ENCODE data around the gene SORBS2.
A peak's percentile ranks its signal among the peaks of the same experiment; 100 is the strongest.

SORBS2 gene

DNA sequence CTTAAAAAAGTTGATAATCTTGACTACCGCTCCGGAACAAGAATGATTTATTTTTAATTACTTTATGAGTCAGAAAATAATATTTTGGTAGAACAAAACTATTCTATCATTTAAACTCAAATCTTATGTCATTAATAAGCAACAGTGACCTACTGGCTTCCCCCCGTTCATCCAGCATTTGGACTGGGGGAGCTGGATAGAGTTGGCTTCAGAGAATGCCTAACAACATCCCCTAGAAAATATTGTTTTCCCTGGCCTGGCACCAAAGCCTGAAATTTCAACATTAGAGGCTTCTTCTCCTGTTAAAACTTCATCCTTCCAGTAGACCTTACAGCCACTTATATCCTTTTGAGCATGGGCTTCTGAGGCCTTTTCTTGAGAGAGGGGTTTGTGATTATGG, 221.0 kb downstream of the SORBS2 start:
- DNase-seq (ENCODE audit: low read depth), result no peak
- TF ChIP-seq, protein P1, sequence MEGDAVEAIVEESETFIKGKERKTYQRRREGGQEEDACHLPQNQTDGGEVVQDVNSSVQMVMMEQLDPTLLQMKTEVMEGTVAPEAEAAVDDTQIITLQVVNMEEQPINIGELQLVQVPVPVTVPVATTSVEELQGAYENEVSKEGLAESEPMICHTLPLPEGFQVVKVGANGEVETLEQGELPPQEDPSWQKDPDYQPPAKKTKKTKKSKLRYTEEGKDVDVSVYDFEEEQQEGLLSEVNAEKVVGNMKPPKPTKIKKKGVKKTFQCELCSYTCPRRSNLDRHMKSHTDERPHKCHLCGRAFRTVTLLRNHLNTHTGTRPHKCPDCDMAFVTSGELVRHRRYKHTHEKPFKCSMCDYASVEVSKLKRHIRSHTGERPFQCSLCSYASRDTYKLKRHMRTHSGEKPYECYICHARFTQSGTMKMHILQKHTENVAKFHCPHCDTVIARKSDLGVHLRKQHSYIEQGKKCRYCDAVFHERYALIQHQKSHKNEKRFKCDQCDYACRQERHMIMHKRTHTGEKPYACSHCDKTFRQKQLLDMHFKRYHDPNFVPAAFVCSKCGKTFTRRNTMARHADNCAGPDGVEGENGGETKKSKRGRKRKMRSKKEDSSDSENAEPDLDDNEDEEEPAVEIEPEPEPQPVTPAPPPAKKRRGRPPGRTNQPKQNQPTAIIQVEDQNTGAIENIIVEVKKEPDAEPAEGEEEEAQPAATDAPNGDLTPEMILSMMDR (conservative IDR thresholded peaks at IDR 0.05; ENCODE audit: control insufficient read depth, insufficient read depth, low read depth, low read length), result no peak
- no peak overlapping the region for H3K4me3 ChIP-seq (ENCODE audit: control insufficient read depth, low read depth, low read length)

DNA sequence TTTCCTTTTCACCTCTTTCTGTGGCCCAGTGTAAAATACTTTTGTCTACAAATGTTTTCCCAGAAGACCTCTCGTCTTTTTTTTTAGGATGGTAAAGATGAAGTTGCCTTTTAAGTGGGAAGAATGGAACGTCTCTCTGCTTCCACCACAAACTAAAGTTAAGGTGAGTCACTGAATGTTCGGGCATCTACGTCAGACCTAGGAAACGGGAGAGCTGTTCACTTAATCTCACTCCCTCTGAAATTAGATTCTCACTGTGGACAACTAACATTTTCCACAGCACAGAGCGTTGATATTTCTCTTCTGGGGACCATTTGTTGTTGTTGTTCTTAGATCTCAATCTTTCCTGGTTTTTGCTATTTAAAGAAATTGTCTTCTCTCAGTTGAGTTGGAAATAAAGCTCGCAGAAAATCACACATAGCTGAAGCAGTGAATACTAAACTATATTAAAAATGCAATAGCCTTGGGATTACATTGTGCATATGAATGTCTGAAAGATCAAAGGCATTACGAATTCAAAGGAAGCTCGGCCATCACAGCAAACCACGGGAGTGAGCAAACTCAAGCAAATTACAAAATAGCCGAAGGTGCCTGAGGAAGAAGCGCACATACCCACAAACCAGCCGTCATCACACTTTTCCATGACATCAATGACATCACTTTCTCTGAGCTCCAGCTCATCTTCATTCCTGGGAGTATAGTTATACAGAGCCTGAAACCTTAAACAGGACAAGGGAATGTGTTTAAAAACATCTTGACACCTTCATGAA, 222.7 kb downstream of the SORBS2 start:
- DNase-seq (ENCODE audit: low read depth), result peak; percentile 7
- H3K4me3 ChIP-seq (ENCODE audit: control insufficient read depth, low read depth, low read length), result no peak overlapping the region
- TF ChIP-seq, protein P1 (conservative IDR thresholded peaks at IDR 0.05; ENCODE audit: control insufficient read depth, insufficient read depth, low read depth, low read length), result no peak

DNA sequence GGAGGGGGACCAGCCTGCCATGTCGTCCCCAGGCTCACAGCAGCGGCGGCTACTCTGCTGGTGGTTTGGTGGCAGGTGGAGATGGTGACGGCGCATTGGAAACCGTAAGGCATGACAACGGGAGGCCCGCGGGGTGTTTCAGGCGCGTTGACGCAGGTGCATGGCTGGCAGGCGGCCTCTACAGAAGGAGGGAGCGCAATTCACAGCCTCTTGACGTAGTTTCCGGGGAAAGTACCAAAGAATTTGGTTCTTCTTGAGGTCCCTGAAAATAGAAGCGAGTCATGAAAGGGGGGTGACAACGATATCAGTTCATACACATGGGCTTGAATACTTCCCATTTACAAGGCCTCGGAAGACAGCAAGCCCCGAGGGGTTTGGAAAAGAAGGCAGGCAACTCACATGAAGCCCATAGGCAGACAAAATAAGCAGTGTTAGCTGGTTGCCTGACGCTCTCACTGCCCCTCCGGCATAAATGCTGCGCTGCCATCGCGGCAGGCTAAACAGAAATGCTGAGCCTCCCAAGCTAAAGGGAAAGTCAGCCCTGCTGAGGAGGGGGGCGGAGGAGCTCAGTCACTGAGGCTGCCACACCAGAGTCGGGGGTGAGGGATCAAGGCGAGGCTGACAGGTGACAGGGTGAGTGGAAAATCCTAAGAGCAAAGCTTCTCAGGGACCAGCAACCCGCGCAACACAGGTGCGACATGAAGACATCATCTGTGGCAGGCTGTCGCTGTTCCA, 224.4 kb downstream of the SORBS2 start:
- TF ChIP-seq, protein P1 (conservative IDR thresholded peaks at IDR 0.05; ENCODE audit: control insufficient read depth, insufficient read depth, low read depth, low read length), result no peak
- no peak overlapping the region for H3K4me3 ChIP-seq (ENCODE audit: control insufficient read depth, low read depth, low read length)
- no peak for DNase-seq (ENCODE audit: low read depth)

DNA sequence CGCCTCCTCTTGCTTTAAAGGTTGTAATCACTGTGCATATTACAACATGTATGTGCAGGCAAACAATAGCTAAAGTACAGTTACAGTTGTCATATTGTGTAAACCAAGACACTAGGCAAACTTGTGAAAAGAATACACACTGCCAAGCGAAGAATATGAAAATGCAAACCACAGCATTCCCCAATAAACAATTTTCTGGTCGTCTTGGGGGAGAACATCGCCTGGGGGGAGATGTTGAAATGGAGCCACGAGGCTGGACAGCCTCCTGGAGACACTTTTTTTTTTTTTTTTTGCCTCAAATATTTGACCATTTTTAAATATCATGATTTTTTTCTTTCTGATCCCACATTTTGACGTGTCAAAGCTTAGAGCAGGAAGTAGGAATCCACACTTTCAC, 225.0 kb downstream of the SORBS2 start:
- H3K4me3 ChIP-seq (ENCODE audit: control insufficient read depth, low read depth, low read length), result no peak overlapping the region
- no peak for DNase-seq (ENCODE audit: low read depth)
- TF ChIP-seq, protein P1 (conservative IDR thresholded peaks at IDR 0.05; ENCODE audit: control insufficient read depth, insufficient read depth, low read depth, low read length), result no peak

DNA sequence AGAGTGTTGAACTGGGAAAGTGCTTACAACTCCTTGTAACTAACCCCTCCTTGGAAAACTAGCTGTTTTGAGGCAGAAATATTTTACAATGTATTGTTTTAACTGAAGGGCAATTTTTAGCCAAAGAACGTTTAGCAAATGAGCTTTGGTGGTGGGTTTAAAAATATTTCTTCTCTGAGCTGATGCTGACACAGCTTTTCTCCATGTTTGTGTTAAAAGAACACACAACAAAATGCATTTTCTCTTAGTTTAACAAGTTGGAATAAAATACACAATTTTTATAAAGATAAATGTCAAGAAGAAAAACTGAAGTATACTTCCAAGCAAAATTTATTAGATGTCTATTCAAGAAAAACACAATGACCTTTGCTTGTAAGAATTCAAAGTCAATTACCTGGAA, 226.8 kb downstream of the SORBS2 start:
- TF ChIP-seq, protein P1 (conservative IDR thresholded peaks at IDR 0.05; ENCODE audit: control insufficient read depth, insufficient read depth, low read depth, low read length), result no peak
- no peak overlapping the region for H3K4me3 ChIP-seq (ENCODE audit: control insufficient read depth, low read depth, low read length)
- DNase-seq (ENCODE audit: low read depth), result no peak

DNA sequence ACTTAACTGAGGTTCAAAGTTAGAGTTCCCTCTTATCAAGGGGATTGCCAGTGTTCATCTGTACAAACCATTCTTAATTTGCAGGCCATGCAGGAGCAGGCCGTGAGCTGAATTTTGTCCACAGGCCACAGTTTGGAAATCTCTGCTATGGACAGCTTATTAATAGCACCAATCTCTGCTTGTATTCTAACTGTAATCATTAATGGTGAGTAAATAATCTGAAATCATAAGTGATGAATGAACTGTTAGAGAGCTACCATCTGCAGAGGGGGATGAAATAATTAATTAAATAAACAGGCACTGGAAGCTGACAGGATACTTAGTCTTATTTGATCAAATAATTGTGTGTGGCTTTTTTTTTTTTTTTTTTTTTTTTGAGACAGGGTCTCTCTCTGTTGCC, 228.2 kb downstream of the SORBS2 start:
- no peak for DNase-seq (ENCODE audit: low read depth)
- TF ChIP-seq, protein P1 (conservative IDR thresholded peaks at IDR 0.05; ENCODE audit: control insufficient read depth, insufficient read depth, low read depth, low read length), result no peak

More for the DNA sequence above, 228.2 kb downstream of the SORBS2 start:
- H3K4me3 ChIP-seq (ENCODE audit: control insufficient read depth, low read depth, low read length), result no peak overlapping the region

Data from fibroblast of mammary gland (primary cell).